Fibroblast of mammary gland (primary cell): ENCODE data around the gene DIPK1C.

Experiments
- DNase-seq: peaks from one replicate; pipeline ENCODE4 v3.0.0-alpha.2; 2010; ENCODE audit warnings: low read depth
- H3K4me3 ChIP-seq: 2 replicates; pipeline ENCODE4 v1.5.1; 2011; ENCODE audit warnings: low read depth, mild to moderate bottlenecking, low read length, moderate library complexity; ENCODE audit not compliant: control insufficient read depth
- TF ChIP-seq, protein P1 (sequence below): conservative IDR thresholded peaks from 2 replicates; pipeline ENCODE4 v1.5.1; 2011; ENCODE audit warnings: low read depth, low read length, inconsistent platforms; ENCODE audit not compliant: control insufficient read depth, insufficient read depth

Gene DIPK1C

DNA sequence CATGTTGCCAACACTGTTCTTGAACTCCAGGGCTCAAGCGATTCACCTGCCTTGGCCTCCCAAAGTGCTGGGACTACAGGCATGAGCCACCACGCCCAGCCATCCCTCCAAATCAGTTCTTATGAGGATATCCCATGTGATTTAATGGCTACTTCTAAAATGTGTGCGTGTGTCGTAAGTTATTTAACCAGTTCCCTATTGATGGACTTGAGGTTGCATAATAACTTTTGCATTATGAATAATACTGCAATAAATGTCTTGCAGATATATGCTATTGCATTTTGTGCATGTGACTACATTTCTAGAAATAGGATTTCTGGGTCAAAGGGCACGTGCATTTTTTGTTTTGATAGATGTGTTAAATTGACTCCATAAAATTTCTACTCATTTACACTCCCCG lies 19.0 kb downstream of the DIPK1C start:
- no peak for DNase-seq
- no peak overlapping the region for H3K4me3 ChIP-seq
- TF ChIP-seq, protein P1, sequence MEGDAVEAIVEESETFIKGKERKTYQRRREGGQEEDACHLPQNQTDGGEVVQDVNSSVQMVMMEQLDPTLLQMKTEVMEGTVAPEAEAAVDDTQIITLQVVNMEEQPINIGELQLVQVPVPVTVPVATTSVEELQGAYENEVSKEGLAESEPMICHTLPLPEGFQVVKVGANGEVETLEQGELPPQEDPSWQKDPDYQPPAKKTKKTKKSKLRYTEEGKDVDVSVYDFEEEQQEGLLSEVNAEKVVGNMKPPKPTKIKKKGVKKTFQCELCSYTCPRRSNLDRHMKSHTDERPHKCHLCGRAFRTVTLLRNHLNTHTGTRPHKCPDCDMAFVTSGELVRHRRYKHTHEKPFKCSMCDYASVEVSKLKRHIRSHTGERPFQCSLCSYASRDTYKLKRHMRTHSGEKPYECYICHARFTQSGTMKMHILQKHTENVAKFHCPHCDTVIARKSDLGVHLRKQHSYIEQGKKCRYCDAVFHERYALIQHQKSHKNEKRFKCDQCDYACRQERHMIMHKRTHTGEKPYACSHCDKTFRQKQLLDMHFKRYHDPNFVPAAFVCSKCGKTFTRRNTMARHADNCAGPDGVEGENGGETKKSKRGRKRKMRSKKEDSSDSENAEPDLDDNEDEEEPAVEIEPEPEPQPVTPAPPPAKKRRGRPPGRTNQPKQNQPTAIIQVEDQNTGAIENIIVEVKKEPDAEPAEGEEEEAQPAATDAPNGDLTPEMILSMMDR, result no peak

DNA sequence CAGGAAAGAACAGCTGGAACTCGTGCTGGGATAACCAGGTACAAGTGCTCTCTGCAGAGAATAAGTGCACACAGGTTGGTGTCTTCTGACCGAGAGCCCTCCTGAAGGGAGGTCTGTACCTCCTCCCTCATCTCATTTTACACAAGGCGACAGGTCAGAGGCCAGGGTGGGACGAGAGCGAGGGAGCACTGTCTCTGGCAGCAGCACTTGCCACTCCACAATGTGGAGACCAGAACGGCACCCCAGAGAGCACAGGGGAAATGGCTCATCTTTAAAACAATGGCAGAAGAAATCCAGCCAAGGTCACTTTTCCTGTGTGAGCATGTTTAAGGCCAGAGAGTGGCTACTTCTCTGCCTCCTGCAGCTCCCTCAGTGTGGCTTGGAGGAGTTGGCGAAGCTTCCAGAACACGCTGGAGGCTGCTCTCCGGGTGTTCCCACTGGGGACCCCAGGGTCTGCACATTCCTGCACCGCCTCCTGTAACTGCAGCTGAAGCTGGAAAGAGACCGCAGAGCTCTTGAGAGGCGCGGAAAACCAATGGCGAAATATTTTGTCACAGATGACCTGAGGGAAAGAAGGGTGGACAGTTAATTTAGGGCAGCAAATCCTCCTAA lies 20.8 kb downstream of the DIPK1C start:
- TF ChIP-seq, protein P1, result no peak

DNA sequence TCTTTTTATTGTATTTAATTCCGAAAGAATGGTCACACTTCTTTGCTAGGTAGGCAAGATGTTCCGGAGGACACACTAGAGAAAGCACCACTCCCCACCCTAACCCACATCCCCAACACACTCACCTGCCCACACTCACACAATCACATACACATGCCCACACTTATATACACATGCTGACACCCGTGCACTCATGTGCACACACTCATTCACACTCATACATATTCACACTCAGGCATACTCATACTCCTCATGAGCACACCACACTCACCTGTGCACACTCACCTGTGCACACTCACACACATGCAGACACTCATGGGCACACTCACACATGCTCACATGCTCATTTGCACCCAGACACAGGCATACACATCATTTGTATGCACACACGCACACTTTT lies 21.4 kb downstream of the DIPK1C start:
- DNase-seq, result no peak
- TF ChIP-seq, protein P1, result no peak
- H3K4me3 ChIP-seq, result no peak overlapping the region

More for the DNA sequence above, 20.8 kb downstream of the DIPK1C start:
- DNase-seq, result no peak
- H3K4me3 ChIP-seq, result no peak overlapping the region

DNA sequence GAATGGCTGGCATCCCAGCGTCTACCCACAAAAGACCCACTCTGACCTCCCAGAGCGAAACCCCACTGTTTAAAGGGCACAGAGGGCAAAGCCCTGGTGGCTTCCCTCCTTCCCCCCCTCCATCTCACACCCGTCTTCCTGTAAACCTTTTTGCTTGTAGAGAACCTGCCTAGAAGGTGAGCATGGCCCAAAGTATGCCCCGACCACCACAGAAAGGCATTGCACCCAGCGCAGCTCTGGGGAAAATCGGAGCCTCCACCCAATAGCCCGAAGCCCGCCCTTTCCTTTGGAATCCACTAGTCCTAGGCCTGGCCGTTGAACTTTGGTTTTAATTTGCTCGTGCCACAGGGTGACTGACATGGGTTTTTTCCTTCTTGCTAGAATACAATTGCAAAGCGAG lies 22.6 kb downstream of the DIPK1C start:
- no peak for DNase-seq
- H3K4me3 ChIP-seq, result no peak overlapping the region
- TF ChIP-seq, protein P1, result no peak

DNA sequence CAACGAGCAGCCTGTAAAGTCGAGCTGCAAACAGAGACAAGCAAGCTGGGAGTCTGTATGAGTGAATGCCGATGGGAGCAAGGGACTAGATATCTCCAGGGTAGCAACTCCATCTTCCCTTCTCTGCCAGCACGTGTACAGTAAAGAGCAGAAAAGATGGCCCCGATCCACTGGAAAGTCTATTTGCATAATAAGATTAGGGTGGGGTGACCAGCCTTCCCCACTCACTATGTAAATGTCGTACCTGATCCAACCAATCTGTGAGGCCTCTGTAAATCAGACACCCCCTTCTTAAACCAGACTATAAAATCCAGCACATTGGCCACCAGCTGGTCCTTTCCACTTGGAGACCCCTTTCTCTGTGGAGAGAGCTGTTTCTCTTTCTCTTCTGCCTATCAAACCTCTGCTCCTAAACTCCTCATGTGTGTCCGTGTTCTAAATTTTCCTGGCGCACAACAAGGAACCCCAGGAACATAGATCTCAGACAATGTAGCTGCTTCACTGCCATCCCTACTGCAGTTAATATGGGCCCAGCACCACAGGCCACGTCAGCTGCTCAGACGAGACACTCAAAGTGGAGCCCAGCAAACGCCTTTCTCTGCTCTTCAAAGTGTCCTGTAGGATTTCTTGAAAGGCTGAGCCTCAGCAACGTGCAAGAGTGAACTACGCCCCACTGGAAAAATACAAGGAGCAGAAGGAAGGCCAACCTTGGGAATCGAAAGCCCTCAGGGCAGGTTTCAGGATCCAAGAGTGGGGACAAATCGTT lies 26.1 kb downstream of the DIPK1C start:
- DNase-seq, result no peak
- no peak overlapping the region for H3K4me3 ChIP-seq

DNA sequence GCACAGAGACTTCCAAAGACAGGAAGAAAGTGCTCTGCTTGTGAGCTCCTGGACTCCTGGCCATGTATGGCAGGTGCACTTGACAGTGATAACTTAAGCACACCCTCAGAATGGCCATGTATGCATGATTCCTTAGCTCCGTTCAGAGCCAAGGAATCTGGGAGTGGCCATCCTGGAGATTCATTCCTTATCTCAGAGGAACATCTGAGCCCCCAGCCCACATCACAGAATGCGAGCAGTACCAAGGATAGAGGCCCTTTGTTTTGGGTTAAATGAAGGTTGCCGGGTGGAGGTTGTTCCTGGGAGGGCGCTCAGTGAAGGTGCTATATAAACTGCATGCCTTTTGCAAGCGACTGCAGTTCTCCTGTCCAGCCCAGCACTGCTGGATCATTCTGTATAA lies 26.9 kb downstream of the DIPK1C start:
- H3K4me3 ChIP-seq, result no peak overlapping the region
- no peak for DNase-seq
- TF ChIP-seq, protein P1, result no peak

More for the DNA sequence above, 26.1 kb downstream of the DIPK1C start:
- TF ChIP-seq, protein P1, result no peak
